ENCODE results near the gene TNNI2. TPM values are rescaled to one million over a fixed set of nuclear protein-coding genes. Genes with fewer than 3 reads are reported as not detected.

The TNNI2 gene
- total RNA-seq, 2 experiments from 2014 or later, result 2.5 to 14.3 TPM

- POLR2A ChIA-PET, result no interaction called here
- intact Hi-C loops (cut with micrococcal nuclease; ENCODE audit: unreplicated experiment), result no loop called here
- no TSS peak for BruUV-seq (replicated peaks)
Measured at GRCh38 chr11:1824221-1825038, 14.4 kb upstream of the TNNI2 start.

GRCh38 chr11:1825039-1825740, 13.6 kb upstream of the TNNI2 start:
- ChIA-PET CTCF (ENCODE audit: unreplicated experiment) (no interaction called here), POLR2A (no interaction called here)
- H3K27ac ChIP-seq (ENCODE audit: low read depth, low read length, poor library complexity, severe bottlenecking), result no peak overlapping the region
- no peak overlapping the region for H3K4me2 ChIP-seq (ENCODE audit: low read length)
- H3K4me1 ChIP-seq (ENCODE audit: insufficient read depth, low read length, poor library complexity, severe bottlenecking), result no peaks in the 10 kb centered on the region
- intact Hi-C loops (cut with micrococcal nuclease; ENCODE audit: unreplicated experiment), result no loop called here
- no peaks in the 10 kb centered on the region for H4K20me1 ChIP-seq (ENCODE audit: insufficient read depth, low read length)
- H3K9me2 ChIP-seq (ENCODE audit: insufficient read depth, low read length), result no peaks in the 10 kb centered on the region
- TF ChIP-seq, protein P1, sequence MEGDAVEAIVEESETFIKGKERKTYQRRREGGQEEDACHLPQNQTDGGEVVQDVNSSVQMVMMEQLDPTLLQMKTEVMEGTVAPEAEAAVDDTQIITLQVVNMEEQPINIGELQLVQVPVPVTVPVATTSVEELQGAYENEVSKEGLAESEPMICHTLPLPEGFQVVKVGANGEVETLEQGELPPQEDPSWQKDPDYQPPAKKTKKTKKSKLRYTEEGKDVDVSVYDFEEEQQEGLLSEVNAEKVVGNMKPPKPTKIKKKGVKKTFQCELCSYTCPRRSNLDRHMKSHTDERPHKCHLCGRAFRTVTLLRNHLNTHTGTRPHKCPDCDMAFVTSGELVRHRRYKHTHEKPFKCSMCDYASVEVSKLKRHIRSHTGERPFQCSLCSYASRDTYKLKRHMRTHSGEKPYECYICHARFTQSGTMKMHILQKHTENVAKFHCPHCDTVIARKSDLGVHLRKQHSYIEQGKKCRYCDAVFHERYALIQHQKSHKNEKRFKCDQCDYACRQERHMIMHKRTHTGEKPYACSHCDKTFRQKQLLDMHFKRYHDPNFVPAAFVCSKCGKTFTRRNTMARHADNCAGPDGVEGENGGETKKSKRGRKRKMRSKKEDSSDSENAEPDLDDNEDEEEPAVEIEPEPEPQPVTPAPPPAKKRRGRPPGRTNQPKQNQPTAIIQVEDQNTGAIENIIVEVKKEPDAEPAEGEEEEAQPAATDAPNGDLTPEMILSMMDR (conservative IDR thresholded peaks at IDR 0.05; ENCODE audit: low read length), result peak; percentile 76
- no peak for TF ChIP-seq EZH2phosphoT487 (IDR thresholded peaks at IDR 0.05; ENCODE audit: borderline replicate concordance, low read depth, low read length)
- no peaks in the 10 kb centered on the region for H3K36me3 ChIP-seq (ENCODE audit: insufficient read depth, low read length)
- no TSS peak for BruUV-seq (replicated peaks)
- no peaks in the 10 kb centered on the region for H3K9me3 ChIP-seq (ENCODE audit: low read length)
- DNase-seq (ENCODE audit: low spot score), result peak; percentile 55
- H3K4me3 ChIP-seq (ENCODE audit: low read depth, low read length, poor library complexity, severe bottlenecking), result no peak overlapping the region
- no peaks in the 10 kb centered on the region for H3K79me2 ChIP-seq (ENCODE audit: insufficient read depth, low read depth, low read length)
- H2AFZ ChIP-seq (ENCODE audit: low read length), result no peak overlapping the region

More at GRCh38 chr11:1824221-1825038, 14.4 kb upstream of the TNNI2 start:
- no peaks in the 10 kb centered on the region for H3K4me1 ChIP-seq (ENCODE audit: insufficient read depth, low read length, poor library complexity, severe bottlenecking)
- no peaks in the 10 kb centered on the region for H3K9me2 ChIP-seq (ENCODE audit: insufficient read depth, low read length)
- H3K4me3 ChIP-seq (ENCODE audit: low read depth, low read length, poor library complexity, severe bottlenecking), result no peak overlapping the region
- CTCF ChIA-PET (ENCODE audit: unreplicated experiment), result no interaction called here
- H4K20me1 ChIP-seq (ENCODE audit: insufficient read depth, low read length), result no peaks in the 10 kb centered on the region
- H2AFZ ChIP-seq (ENCODE audit: low read length), result no peak overlapping the region
- no peak overlapping the region for H3K4me2 ChIP-seq (ENCODE audit: low read length)
- no peaks in the 10 kb centered on the region for H3K36me3 ChIP-seq (ENCODE audit: insufficient read depth, low read length)
- DNase-seq (ENCODE audit: low spot score), result no peak
- TF ChIP-seq, protein P1 (conservative IDR thresholded peaks at IDR 0.05; ENCODE audit: low read length), result no peak
- TF ChIP-seq EZH2phosphoT487 (IDR thresholded peaks at IDR 0.05; ENCODE audit: borderline replicate concordance, low read depth, low read length), result no peak
- no peaks in the 10 kb centered on the region for H3K79me2 ChIP-seq (ENCODE audit: insufficient read depth, low read depth, low read length)
- no peak overlapping the region for H3K27ac ChIP-seq (ENCODE audit: low read depth, low read length, poor library complexity, severe bottlenecking)
- no peaks in the 10 kb centered on the region for H3K9me3 ChIP-seq (ENCODE audit: low read length)

Measured in OCI-LY7 (cell line).